Measurements from ENCODE around the gene PTPRN2.

Gene PTPRN2

GRCh38 chr7:158001621-158002320, 585.9 kb downstream of the PTPRN2 start:
- no peak overlapping the region for H3K14ac ChIP-seq (ENCODE audit: low read length)
- H2BK5ac ChIP-seq (ENCODE audit: low read length), result no peak overlapping the region
- peak overlapping the region; percentile 84 for H2AK5ac ChIP-seq (ENCODE audit: low read depth, low read length)
- no peak overlapping the region for H3K4ac ChIP-seq (ENCODE audit: low read length)
- no peak overlapping the region for H2AFZ ChIP-seq (ENCODE audit: low read length)
- no peak for DNase-seq (ENCODE audit: low spot score)
- H4K8ac ChIP-seq (ENCODE audit: low read depth, low read length), result no peak overlapping the region
- no peak overlapping the region for H3K9ac ChIP-seq (ENCODE audit: low read depth, low read length, poor library complexity)
- H3K18ac ChIP-seq (ENCODE audit: low read length), result peak overlapping the region; percentile 19
- H3K23ac ChIP-seq (ENCODE audit: low read depth, low read length, poor library complexity), result peak overlapping the region; percentile 65
- H3K4me3 ChIP-seq (ENCODE audit: low read length in 2 of 2), result no peak overlapping the region
- peak overlapping the region; percentile 63 for H2BK12ac ChIP-seq (ENCODE audit: low read length)
- no peak overlapping the region for H3K4me2 ChIP-seq (ENCODE audit: insufficient read depth, low read length, poor library complexity, severe bottlenecking)
- no peak overlapping the region for H4K91ac ChIP-seq (ENCODE audit: low read depth, low read length, poor library complexity)
- H3K79me1 ChIP-seq (ENCODE audit: low read depth, low read length), result no peaks in the 10 kb centered on the region
- H3K27ac ChIP-seq (replicated peaks; ENCODE audit: low read length), result no peak overlapping the region
- H3K27me3 ChIP-seq (ENCODE audit: control insufficient read depth in 3 of 3, insufficient read depth in 3 of 3, low read depth in 1 of 3, low read length in 3 of 3), result peaks cover 0 to 5% (median 0%) of the 10 kb centered on the region in 3 experiments
- no CpG with 5 or more reads among the region's 28 CpGs for WGBS, 2 donors (ENCODE audit: extremely low coverage in 2 of 2, insufficient read length in 2 of 2, insufficient replicate concordance in 1 of 2)
- no peaks in the 10 kb centered on the region for H3K36me3 ChIP-seq (replicated peaks in 1 of 2; ENCODE audit: control insufficient read depth in 2 of 2, insufficient read depth in 2 of 2, low read length in 2 of 2)
- H2BK15ac ChIP-seq (ENCODE audit: low read length), result peak overlapping the region; percentile 91
- H2BK120ac ChIP-seq (ENCODE audit: low read depth, low read length), result no peak overlapping the region
- H3K4me1 ChIP-seq (ENCODE audit: control insufficient read depth in 2 of 2, insufficient read depth in 1 of 2, low read depth in 1 of 2, low read length in 2 of 2), result peaks cover 0 to 5% of the 10 kb centered on the region in 2 donors
- no peaks in the 10 kb centered on the region for H3K9me3 ChIP-seq (replicated peaks in 1 of 2; ENCODE audit: control insufficient read depth in 2 of 2, insufficient read depth in 1 of 2, low read depth in 1 of 2, low read length in 2 of 2)

- Histone ChIP-seq H3K4me1 (ENCODE audit: control insufficient read depth in 2 of 2, insufficient read depth in 1 of 2, low read depth in 1 of 2, low read length in 2 of 2) (peaks cover 0 to 5% of the 10 kb centered on the region in 2 donors), H4K8ac (ENCODE audit: low read depth, low read length) (no peak overlapping the region), H3K27me3 (ENCODE audit: control insufficient read depth in 3 of 3, insufficient read depth in 3 of 3, low read depth in 1 of 3, low read length in 3 of 3) (peaks cover 0 to 3% (median 0%) of the 10 kb centered on the region in 3 experiments), H2BK15ac (ENCODE audit: low read length) (no peak overlapping the region), H2BK5ac (ENCODE audit: low read length) (no peak overlapping the region), H3K18ac (ENCODE audit: low read length) (no peak overlapping the region), H2BK12ac (ENCODE audit: low read length) (no peak overlapping the region), H3K9ac (ENCODE audit: low read depth, low read length, poor library complexity) (no peak overlapping the region), H3K79me1 (ENCODE audit: low read depth, low read length) (no peaks in the 10 kb centered on the region), H3K36me3 (replicated peaks in 1 of 2; ENCODE audit: control insufficient read depth in 2 of 2, insufficient read depth in 2 of 2, low read length in 2 of 2) (no peaks in the 10 kb centered on the region), H3K4ac (ENCODE audit: low read length) (no peak overlapping the region), H3K23ac (ENCODE audit: low read depth, low read length, poor library complexity) (peak overlapping the region; percentile 65), H3K27ac (replicated peaks; ENCODE audit: low read length) (no peak overlapping the region), H3K14ac (ENCODE audit: low read length) (no peak overlapping the region), H3K4me3 (ENCODE audit: low read length in 2 of 2) (no peak overlapping the region), H3K9me3 (replicated peaks in 1 of 2; ENCODE audit: control insufficient read depth in 2 of 2, insufficient read depth in 1 of 2, low read depth in 1 of 2, low read length in 2 of 2) (no peaks in the 10 kb centered on the region), H3K4me2 (ENCODE audit: insufficient read depth, low read length, poor library complexity, severe bottlenecking) (no peak overlapping the region), H2AFZ (ENCODE audit: low read length) (no peak overlapping the region), H2AK5ac (ENCODE audit: low read depth, low read length) (peak overlapping the region; percentile 84), H4K91ac (ENCODE audit: low read depth, low read length, poor library complexity) (no peak overlapping the region), H2BK120ac (ENCODE audit: low read depth, low read length) (no peak overlapping the region)
- no peak for DNase-seq (ENCODE audit: low spot score)
- no CpG with 5 or more reads among the region's 12 CpGs for WGBS, 2 donors (ENCODE audit: extremely low coverage in 2 of 2, insufficient read length in 2 of 2, insufficient replicate concordance in 1 of 2)
Observed at GRCh38 chr7:158001003-158001402, 586.6 kb downstream of the PTPRN2 start.

GRCh38 chr7:158000160-158000559, 587.5 kb downstream of the PTPRN2 start:
- Histone ChIP-seq H2BK120ac (ENCODE audit: low read depth, low read length) (no peak overlapping the region), H3K23ac (ENCODE audit: low read depth, low read length, poor library complexity) (no peak overlapping the region), H2BK5ac (ENCODE audit: low read length) (no peak overlapping the region), H2BK12ac (ENCODE audit: low read length) (no peak overlapping the region), H2AK5ac (ENCODE audit: low read depth, low read length) (no peak overlapping the region), H3K27me3 (ENCODE audit: control insufficient read depth in 3 of 3, insufficient read depth in 3 of 3, low read depth in 1 of 3, low read length in 3 of 3) (peaks cover 0 to 3% (median 0%) of the 10 kb centered on the region in 3 experiments), H3K36me3 (replicated peaks in 1 of 2; ENCODE audit: control insufficient read depth in 2 of 2, insufficient read depth in 2 of 2, low read length in 2 of 2) (no peaks in the 10 kb centered on the region), H3K27ac (replicated peaks; ENCODE audit: low read length) (no peak overlapping the region), H3K9ac (ENCODE audit: low read depth, low read length, poor library complexity) (no peak overlapping the region), H3K14ac (ENCODE audit: low read length) (no peak overlapping the region), H3K4me3 (ENCODE audit: low read length in 2 of 2) (no peak overlapping the region), H4K8ac (ENCODE audit: low read depth, low read length) (no peak overlapping the region), H3K4ac (ENCODE audit: low read length) (no peak overlapping the region), H2AFZ (ENCODE audit: low read length) (no peak overlapping the region), H3K4me1 (ENCODE audit: control insufficient read depth in 2 of 2, insufficient read depth in 1 of 2, low read depth in 1 of 2, low read length in 2 of 2) (peaks cover 0 to 2% of the 10 kb centered on the region in 2 donors), H2BK15ac (ENCODE audit: low read length) (no peak overlapping the region), H4K91ac (ENCODE audit: low read depth, low read length, poor library complexity) (no peak overlapping the region), H3K18ac (ENCODE audit: low read length) (no peak overlapping the region), H3K79me1 (ENCODE audit: low read depth, low read length) (no peaks in the 10 kb centered on the region), H3K9me3 (replicated peaks in 1 of 2; ENCODE audit: control insufficient read depth in 2 of 2, insufficient read depth in 1 of 2, low read depth in 1 of 2, low read length in 2 of 2) (no peaks in the 10 kb centered on the region), H3K4me2 (ENCODE audit: insufficient read depth, low read length, poor library complexity, severe bottlenecking) (no peak overlapping the region)
- WGBS, 2 donors (ENCODE audit: extremely low coverage in 2 of 2, insufficient read length in 2 of 2, insufficient replicate concordance in 1 of 2), result no CpG with 5 or more reads among the region's 6 CpGs
- no peak for DNase-seq (ENCODE audit: low spot score)

DNA sequence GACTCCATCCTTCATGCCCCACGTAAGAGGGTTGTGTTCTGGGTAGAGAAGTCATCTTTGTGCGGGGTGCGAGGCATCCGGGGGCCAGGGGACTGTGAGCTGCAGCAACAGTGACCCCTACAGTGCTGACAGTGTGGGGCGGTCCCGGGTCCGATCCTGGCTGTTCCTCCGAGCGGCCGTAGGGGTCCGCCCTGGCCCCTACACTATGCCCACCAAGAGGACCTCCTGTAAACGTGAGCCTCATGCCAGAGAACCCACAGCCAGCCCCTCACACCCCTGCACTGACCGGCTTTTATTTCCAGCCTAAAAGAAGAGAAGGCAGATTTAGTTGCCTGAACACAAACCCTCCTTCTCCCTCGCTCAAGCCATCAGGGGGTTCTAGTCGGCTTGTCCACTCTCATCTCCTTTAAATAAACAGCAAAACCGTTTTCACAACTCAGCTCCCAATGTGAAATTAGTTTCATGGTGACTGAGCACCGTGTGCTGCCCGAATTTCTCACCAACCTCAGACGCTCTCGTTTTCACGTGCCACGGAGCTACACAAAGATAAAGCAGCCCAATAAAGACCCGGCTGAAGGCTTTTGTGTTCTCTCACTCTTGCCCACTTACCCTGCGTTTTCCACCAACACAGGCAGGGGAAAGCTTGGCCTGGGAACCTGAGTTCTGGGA, 588.6 kb downstream of the PTPRN2 start:
- Histone ChIP-seq H3K27me3 (ENCODE audit: control insufficient read depth in 3 of 3, insufficient read depth in 3 of 3, low read depth in 1 of 3, low read length in 3 of 3) (peaks cover 0 to 3% (median 0%) of the 10 kb centered on the region in 3 experiments), H3K14ac (ENCODE audit: low read length) (no peak overlapping the region), H3K4ac (ENCODE audit: low read length) (no peak overlapping the region), H2BK12ac (ENCODE audit: low read length) (no peak overlapping the region), H3K9me3 (replicated peaks in 1 of 2; ENCODE audit: control insufficient read depth in 2 of 2, insufficient read depth in 1 of 2, low read depth in 1 of 2, low read length in 2 of 2) (no peaks in the 10 kb centered on the region), H3K9ac (ENCODE audit: low read depth, low read length, poor library complexity) (no peak overlapping the region), H3K79me1 (ENCODE audit: low read depth, low read length) (no peaks in the 10 kb centered on the region), H3K23ac (ENCODE audit: low read depth, low read length, poor library complexity) (no peak overlapping the region), H2BK5ac (ENCODE audit: low read length) (no peak overlapping the region), H3K4me1 (ENCODE audit: control insufficient read depth in 2 of 2, insufficient read depth in 1 of 2, low read depth in 1 of 2, low read length in 2 of 2) (peaks cover 0 to 2% of the 10 kb centered on the region in 2 donors), H3K36me3 (replicated peaks in 1 of 2; ENCODE audit: control insufficient read depth in 2 of 2, insufficient read depth in 2 of 2, low read length in 2 of 2) (no peaks in the 10 kb centered on the region), H4K91ac (ENCODE audit: low read depth, low read length, poor library complexity) (no peak overlapping the region), H3K18ac (ENCODE audit: low read length) (peak overlapping the region; percentile 66), H2BK15ac (ENCODE audit: low read length) (peak overlapping the region; percentile 44), H3K4me3 (ENCODE audit: low read length in 2 of 2) (no peak overlapping the region), H2BK120ac (ENCODE audit: low read depth, low read length) (no peak overlapping the region), H3K27ac (replicated peaks; ENCODE audit: low read length) (no peak overlapping the region), H2AK5ac (ENCODE audit: low read depth, low read length) (no peak overlapping the region), H2AFZ (ENCODE audit: low read length) (no peak overlapping the region), H3K4me2 (ENCODE audit: insufficient read depth, low read length, poor library complexity, severe bottlenecking) (no peak overlapping the region), H4K8ac (ENCODE audit: low read depth, low read length) (no peak overlapping the region)
- no peak for DNase-seq (ENCODE audit: low spot score)
- WGBS, 2 donors (ENCODE audit: extremely low coverage in 2 of 2, insufficient read length in 2 of 2, insufficient replicate concordance in 1 of 2), result no CpG with 5 or more reads among the region's 24 CpGs
